ENCODE measurements around the gene TMEM87B. TPM values are rescaled to one million over a fixed set of nuclear protein-coding genes. Genes with fewer than 3 reads are reported as not detected.

The TMEM87B gene
- total RNA-seq, 1 experiment from 2014 or later, result 10.5 TPM

DNA sequence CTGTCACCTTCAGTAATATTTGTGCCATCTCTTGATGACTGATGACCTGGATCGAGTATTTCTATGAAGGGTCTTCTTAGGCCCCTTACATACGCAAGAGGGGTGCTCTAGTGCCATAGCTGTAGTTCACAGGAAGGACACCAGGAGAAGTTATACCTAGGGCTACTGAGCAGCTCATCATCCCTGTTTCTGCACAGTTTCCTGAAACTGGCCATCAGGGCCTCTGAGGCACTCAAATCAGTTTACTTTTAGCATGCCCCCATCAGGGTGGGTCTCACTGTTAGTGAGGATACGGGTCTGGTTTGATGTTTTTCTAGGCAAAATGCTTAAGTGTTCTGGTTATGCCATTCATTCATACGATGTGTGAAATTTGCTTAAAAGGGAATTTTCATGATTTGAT, 63.1 kb downstream of the TMEM87B start:
- TF ChIP-seq, protein P1, sequence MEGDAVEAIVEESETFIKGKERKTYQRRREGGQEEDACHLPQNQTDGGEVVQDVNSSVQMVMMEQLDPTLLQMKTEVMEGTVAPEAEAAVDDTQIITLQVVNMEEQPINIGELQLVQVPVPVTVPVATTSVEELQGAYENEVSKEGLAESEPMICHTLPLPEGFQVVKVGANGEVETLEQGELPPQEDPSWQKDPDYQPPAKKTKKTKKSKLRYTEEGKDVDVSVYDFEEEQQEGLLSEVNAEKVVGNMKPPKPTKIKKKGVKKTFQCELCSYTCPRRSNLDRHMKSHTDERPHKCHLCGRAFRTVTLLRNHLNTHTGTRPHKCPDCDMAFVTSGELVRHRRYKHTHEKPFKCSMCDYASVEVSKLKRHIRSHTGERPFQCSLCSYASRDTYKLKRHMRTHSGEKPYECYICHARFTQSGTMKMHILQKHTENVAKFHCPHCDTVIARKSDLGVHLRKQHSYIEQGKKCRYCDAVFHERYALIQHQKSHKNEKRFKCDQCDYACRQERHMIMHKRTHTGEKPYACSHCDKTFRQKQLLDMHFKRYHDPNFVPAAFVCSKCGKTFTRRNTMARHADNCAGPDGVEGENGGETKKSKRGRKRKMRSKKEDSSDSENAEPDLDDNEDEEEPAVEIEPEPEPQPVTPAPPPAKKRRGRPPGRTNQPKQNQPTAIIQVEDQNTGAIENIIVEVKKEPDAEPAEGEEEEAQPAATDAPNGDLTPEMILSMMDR (conservative IDR thresholded peaks at IDR 0.05), result peak; percentile 42
- Histone ChIP-seq H2BK15ac (ENCODE audit: low read depth, low read length) (no peak overlapping the region), H2BK12ac (ENCODE audit: insufficient read length, low read depth, low read length) (no peak overlapping the region), H3K27ac (ENCODE audit: insufficient read length, low read depth, low read length) (no peak overlapping the region), H3T11ph (ENCODE audit: low read length) (no peak overlapping the region), H3K79me1 (ENCODE audit: insufficient read depth, low read depth, low read length, poor library complexity, severe bottlenecking) (no peaks in the 10 kb centered on the region), H3K18ac (ENCODE audit: insufficient read length, low read depth, low read length) (no peak overlapping the region), H2AK5ac (ENCODE audit: insufficient read length, low read length) (no peak overlapping the region), H3K56ac (ENCODE audit: insufficient read length, low read depth, low read length) (no peak overlapping the region), H3K4me2 (ENCODE audit: insufficient read depth, insufficient read length, low read length) (no peak overlapping the region), H4K8ac (replicated peaks; ENCODE audit: insufficient read length, low read depth, low read length) (no peak overlapping the region), H3K23ac (ENCODE audit: insufficient read length, low read depth, low read length) (no peak overlapping the region), H3K27me3 (ENCODE audit: insufficient read depth, low read length) (no peaks in the 10 kb centered on the region), H2BK120ac (ENCODE audit: low read depth, low read length, poor library complexity, severe bottlenecking) (no peak overlapping the region), H2AFZ (ENCODE audit: low read length) (no peak overlapping the region), H3K4ac (ENCODE audit: low read depth, low read length) (no peak overlapping the region), H2BK5ac (ENCODE audit: insufficient read length, low read length) (no peak overlapping the region), H4K5ac (ENCODE audit: insufficient read length, low read depth, low read length) (no peak overlapping the region), H4K91ac (ENCODE audit: insufficient read length, low read depth, low read length) (no peak overlapping the region), H3K9ac (ENCODE audit: extremely low read depth, insufficient read length, low read length) (no peak overlapping the region), H3K14ac (ENCODE audit: insufficient read depth, low read length) (no peak overlapping the region), H3K9me3 (ENCODE audit: control insufficient read depth, low read depth, low read length) (no peaks in the 10 kb centered on the region), H2BK20ac (ENCODE audit: low read depth, low read length, poor library complexity, severe bottlenecking) (no peak overlapping the region), H3K4me1 (ENCODE audit: insufficient read depth, low read length) (no peaks in the 10 kb centered on the region), H3K23me2 (ENCODE audit: insufficient read length, low read depth, low read length, poor library complexity, severe bottlenecking) (no peaks in the 10 kb centered on the region), H4K20me1 (ENCODE audit: control insufficient read depth, insufficient read depth, insufficient read length) (no peaks in the 10 kb centered on the region), H3K79me2 (ENCODE audit: insufficient read depth, low read length) (no peaks in the 10 kb centered on the region)
- no CpG with 5 or more reads among the region's 4 CpGs for WGBS (ENCODE audit: extremely low coverage, insufficient read length, low lambda C conversion rate)
- Mint-ChIP-seq H3K27me3 (ENCODE audit: low read depth) (no peaks in the 10 kb centered on the region; the same call in 1 of the 2 replicates), H3K4me1 (no peaks in the 10 kb centered on the region), H3K27ac (no peak overlapping the region), H3K9me3 (peaks cover 0 to 2% of the 10 kb centered on the region in 2 experiments; a peak in 1 of 5 replicates), H3K36me3 (ENCODE audit: insufficient read depth in 1 of 3, low read depth in 3 of 3) (peaks cover 0 to 5% (median 4%) of the 10 kb centered on the region in 3 experiments; a peak in 3 of 7 replicates), H3K4me3 (no peak overlapping the region)
- no peak for DNase-seq
